Fibroblast of lung (primary cell): ENCODE data around the gene FIZ1. TPM values are rescaled to one million over a fixed set of nuclear protein-coding genes. Genes with fewer than 3 reads are reported as not detected.
"Not testable (repeated sequence)": the region's sequence is repeated elsewhere in the genome, so short reads cannot be mapped to it uniquely, and the experiment has no call there.

Source experiments
- DNase-seq, 2 donors: peaks; one replicate each; pipeline versions ENCODE4 v3.0.0 to v3.0.0-alpha.2; 2010; ENCODE audit warnings: low read depth in 2 of 2
- H2AFZ ChIP-seq: 2 replicates; pipeline ENCODE4 v1.5.1; 2012; ENCODE audit warnings: low read length, control low read depth, inconsistent platforms
- H3K27ac ChIP-seq: 2 replicates; pipeline ENCODE4 v1.5.1; 2011; ENCODE audit warnings: low read length, control low read depth; ENCODE audit not compliant: insufficient read depth
- H3K27me3 ChIP-seq: 2 replicates; pipeline ENCODE4 v1.5.1; 2011; ENCODE audit warnings: mild to moderate bottlenecking, low read length; ENCODE audit not compliant: control insufficient read depth, insufficient read depth
- H3K36me3 ChIP-seq: 2 replicates; pipeline ENCODE4 v1.5.1; 2011; ENCODE audit warnings: low read length; ENCODE audit not compliant: control insufficient read depth, insufficient read depth
- H3K4me1 ChIP-seq: 2 replicates; pipeline ENCODE4 v1.5.1; 2011; ENCODE audit warnings: low read length; ENCODE audit not compliant: control insufficient read depth, insufficient read depth; ENCODE audit errors: extremely low read depth
- H3K4me2 ChIP-seq: 2 replicates; pipeline ENCODE4 v1.5.1; 2011; ENCODE audit warnings: low read length, control low read depth; ENCODE audit not compliant: insufficient read depth; ENCODE audit errors: extremely low read depth
- H3K4me3 ChIP-seq, 4 experiments: fragments of 200-600 bp in 1 of 4; sonication (generic) in 1 of 4; replicated peaks in 1 of 4; 2 replicates each; pipeline ENCODE4 v1.5.1; 2011 to 2016; ENCODE audit warnings: low read length in 4 of 4, low read depth in 3 of 4, mild to moderate bottlenecking in 3 of 4, control low read depth in 2 of 4, inconsistent platforms in 1 of 4, mixed read lengths in 1 of 4; ENCODE audit not compliant: insufficient read depth in 1 of 4; ENCODE audit errors: control extremely low read depth in 1 of 4
- H3K79me2 ChIP-seq: 2 replicates; pipeline ENCODE4 v1.5.1; 2012; ENCODE audit warnings: mild to moderate bottlenecking, low read length, inconsistent platforms; ENCODE audit not compliant: control insufficient read depth, insufficient read depth
- H3K9ac ChIP-seq: 2 replicates; pipeline ENCODE4 v1.5.1; 2011; ENCODE audit warnings: mild to moderate bottlenecking, low read length, control low read depth; ENCODE audit not compliant: insufficient read depth
- H3K9me3 ChIP-seq: 2 replicates; pipeline ENCODE4 v1.5.1; 2012; ENCODE audit warnings: low read depth, low read length; ENCODE audit not compliant: control insufficient read depth, insufficient read depth
- H4K20me1 ChIP-seq: 2 replicates; pipeline ENCODE4 v1.5.1; 2011; ENCODE audit warnings: low read length; ENCODE audit not compliant: control insufficient read depth, insufficient read depth; ENCODE audit errors: extremely low read depth
- EZH2 ChIP-seq: IDR thresholded peaks from 2 replicates; pipeline ENCODE4 v1.5.1; 2012; ENCODE audit warnings: low read length, control low read depth, mild to moderate bottlenecking; ENCODE audit errors: missing control alignments
- polyA plus RNA-seq, 2 donors: library from polyadenylated mRNA; depleted of rRNA in 1 of 2; stranded (reverse) in 1 of 2; unstranded in 1 of 2; fragments of >200 nt; gene quantifications; 2 replicates each; pipeline ENCODE4 v1.2.1, GENCODE V29; 2011 to 2012; ENCODE audit warnings: missing spikeins in 1 of 2
- total RNA-seq: library from RNA; depleted of rRNA; stranded (reverse); fragments of >200 nt; gene quantifications from 2 replicates; pipeline ENCODE4 v1.2.1, GENCODE V29; 2014
- TF ChIP-seq, protein P1 (sequence below), 2 donors: IDR thresholded peaks in 1 of 2; conservative IDR thresholded peaks in 1 of 2; 1 replicate in 1 of 2; 2 replicates in 1 of 2; pipeline ENCODE4 v1.5.1; 2011 to 2012; ENCODE audit warnings: low read length in 2 of 2, control low read depth in 1 of 2, inconsistent platforms in 1 of 2, low read depth in 1 of 2, mild to moderate bottlenecking in 1 of 2

FIZ1 gene
- total and polyA plus RNA-seq, 2 donors (not counting 1 experiment from before 2014, with no cell fraction given), result 1.8 to 2.3 TPM

DNA sequence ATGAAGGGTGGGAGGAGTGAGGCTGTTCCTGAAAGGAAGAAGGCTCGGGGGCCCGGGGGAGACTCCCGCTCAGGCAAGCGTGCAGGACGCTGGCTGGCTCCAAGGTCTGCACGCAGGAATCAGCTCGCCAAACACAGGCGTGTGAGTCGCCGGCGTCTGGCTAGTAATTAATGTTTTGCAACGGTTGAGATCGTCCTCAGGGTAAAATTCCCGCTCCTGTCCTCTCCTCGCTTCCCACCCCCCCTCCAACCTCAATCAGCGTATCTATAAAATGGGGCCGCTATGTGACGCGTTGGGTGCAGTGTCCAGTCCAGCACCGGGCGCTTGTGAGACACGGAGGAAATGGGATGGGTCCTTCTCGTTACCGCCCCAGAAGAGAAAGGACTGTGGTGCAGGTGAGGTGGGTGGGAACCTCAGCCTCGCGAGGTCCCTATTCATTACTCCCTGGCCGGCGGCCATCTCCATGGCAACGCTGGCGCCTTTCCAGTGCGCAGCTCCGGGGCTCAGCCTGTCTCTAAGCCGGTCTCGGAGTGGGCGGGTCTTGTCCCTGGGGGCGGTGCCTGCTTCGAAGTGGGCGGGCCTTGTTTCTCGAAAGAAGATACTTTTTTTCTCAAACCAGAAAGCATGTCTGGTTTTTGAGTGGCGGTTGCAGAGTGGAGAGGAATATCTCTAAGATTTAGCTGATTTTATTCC lies 12.2 kb downstream of the FIZ1 start:
- Histone ChIP-seq H3K27me3 (no peaks in the 10 kb centered on the region), H3K79me2 (no peaks in the 10 kb centered on the region), H3K4me2 (peak overlapping the region; percentile 81), H3K4me1 (peaks cover 9% of the 10 kb centered on the region), H3K27ac (no peak overlapping the region), H3K9ac (no peak overlapping the region), H4K20me1 (no peaks in the 10 kb centered on the region), H3K4me3 (peak overlapping the region; percentile 31 to 51 (median 44)), H3K9me3 (no peaks in the 10 kb centered on the region), H2AFZ (peak overlapping the region; percentile 43), H3K36me3 (peaks cover under 1% of the 10 kb centered on the region)
- TF ChIP-seq, protein P1, sequence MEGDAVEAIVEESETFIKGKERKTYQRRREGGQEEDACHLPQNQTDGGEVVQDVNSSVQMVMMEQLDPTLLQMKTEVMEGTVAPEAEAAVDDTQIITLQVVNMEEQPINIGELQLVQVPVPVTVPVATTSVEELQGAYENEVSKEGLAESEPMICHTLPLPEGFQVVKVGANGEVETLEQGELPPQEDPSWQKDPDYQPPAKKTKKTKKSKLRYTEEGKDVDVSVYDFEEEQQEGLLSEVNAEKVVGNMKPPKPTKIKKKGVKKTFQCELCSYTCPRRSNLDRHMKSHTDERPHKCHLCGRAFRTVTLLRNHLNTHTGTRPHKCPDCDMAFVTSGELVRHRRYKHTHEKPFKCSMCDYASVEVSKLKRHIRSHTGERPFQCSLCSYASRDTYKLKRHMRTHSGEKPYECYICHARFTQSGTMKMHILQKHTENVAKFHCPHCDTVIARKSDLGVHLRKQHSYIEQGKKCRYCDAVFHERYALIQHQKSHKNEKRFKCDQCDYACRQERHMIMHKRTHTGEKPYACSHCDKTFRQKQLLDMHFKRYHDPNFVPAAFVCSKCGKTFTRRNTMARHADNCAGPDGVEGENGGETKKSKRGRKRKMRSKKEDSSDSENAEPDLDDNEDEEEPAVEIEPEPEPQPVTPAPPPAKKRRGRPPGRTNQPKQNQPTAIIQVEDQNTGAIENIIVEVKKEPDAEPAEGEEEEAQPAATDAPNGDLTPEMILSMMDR (conservative IDR thresholded peaks at IDR 0.05 in 1 of 2, IDR thresholded peaks at IDR 0.05 in 1 of 2; ENCODE audit: low read depth in 1 of 2, low read length in 2 of 2), result no peak
- TF ChIP-seq EZH2, result no peak
- DNase-seq, result peak; percentile 85 to 88

DNA sequence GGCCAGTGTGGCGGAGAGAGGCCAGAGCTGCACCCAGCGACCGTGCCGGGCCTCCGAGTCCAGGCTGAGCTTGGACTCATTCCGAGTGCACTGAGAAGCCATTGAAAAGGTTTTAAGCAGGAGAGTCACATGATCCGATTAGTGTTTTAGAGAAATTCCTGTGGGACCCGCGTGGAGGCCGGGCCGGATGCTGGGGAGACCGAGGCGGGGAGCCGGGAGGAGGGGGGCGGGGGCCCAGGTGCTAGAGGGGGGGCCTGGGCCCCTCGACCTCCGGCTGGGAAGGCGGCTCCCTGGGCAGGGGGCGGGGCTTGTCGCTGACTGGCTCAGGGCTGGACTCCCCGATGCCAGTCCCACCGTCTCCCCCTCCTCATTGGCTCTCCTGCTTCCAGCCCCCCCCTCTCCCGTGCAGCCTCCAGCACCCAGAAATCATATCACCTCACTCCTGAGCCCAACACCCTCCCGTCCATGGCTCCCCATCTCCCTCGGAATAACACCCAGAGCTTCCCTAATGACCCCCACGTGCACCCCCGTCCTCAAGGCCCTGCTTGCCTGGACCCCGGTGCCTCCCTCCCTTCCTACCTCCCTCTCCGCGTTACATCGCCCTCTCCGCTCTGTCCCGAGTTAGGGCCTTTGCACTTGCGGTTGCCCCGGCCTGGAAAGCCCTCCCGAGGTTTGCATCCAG lies 13.5 kb downstream of the FIZ1 start:
- no peaks in the 10 kb centered on the region for H3K36me3 ChIP-seq
- H3K9me3 ChIP-seq, result no peaks in the 10 kb centered on the region
- no peak for TF ChIP-seq EZH2
- TF ChIP-seq, protein P1 (conservative IDR thresholded peaks at IDR 0.05 in 1 of 2, IDR thresholded peaks at IDR 0.05 in 1 of 2; ENCODE audit: low read depth in 1 of 2, low read length in 2 of 2), result no peak
- H3K4me3 ChIP-seq, result peak overlapping the region in 2 of 4 experiments; percentile 39 to 42
- no peak overlapping the region for H3K9ac ChIP-seq
- H2AFZ ChIP-seq, result peak overlapping the region; percentile 63
- peaks cover 12% of the 10 kb centered on the region for H3K4me1 ChIP-seq
- no peak overlapping the region for H3K27ac ChIP-seq
- H3K4me2 ChIP-seq, result peak overlapping the region; percentile 69
- DNase-seq, result peak; percentile 50 to 82
- no peaks in the 10 kb centered on the region for H3K27me3 ChIP-seq
- H3K79me2 ChIP-seq, result no peaks in the 10 kb centered on the region
- H4K20me1 ChIP-seq, result no peaks in the 10 kb centered on the region

DNA sequence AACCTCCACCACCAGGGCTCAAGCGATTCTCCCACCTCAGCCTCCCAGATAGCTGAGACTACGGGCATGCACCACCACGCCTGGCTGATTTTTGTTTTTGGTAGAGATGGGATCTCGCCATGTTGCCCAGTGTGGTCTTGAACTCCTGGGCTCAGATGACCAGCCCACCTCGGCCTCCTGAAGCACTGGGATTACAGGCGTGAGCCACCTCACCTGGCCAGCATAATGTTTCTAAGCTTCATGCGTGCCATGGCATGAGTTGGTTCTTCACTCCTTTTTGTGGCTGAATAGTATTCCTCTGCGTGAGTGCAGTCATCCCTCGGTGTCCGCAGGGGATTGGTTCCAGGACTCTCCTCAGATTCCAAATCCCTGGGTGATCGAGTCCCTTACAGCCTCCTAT lies 14.4 kb downstream of the FIZ1 start:
- H3K4me3 ChIP-seq, result no peak overlapping the region
- no peak overlapping the region for H2AFZ ChIP-seq
- no peaks in the 10 kb centered on the region for H3K36me3 ChIP-seq

DNA sequence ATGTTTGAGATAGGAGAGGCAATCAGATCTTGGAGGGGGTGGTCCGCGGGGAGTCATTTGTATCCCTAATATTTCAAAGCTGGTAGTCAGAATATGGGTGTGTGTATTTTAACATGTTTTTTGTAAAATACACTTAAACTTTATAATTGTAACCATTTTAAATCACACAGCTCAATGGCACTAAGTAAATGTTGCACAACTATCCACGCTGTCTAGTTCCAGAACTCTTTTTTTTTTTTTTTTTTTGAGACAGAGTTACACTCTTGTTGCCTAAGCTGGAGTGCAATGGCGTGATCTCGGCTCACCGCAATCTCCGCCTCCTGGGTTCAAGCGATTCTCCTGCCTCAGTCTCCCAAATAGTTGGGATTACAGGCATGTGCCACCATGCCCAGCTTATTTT lies 15.4 kb downstream of the FIZ1 start:
- not testable (repeated sequence) for H3K27ac ChIP-seq, H3K9ac ChIP-seq, H3K4me2 ChIP-seq, H2AFZ ChIP-seq, H3K36me3 ChIP-seq, H3K9me3 ChIP-seq, H3K4me3 ChIP-seq, H4K20me1 ChIP-seq, H3K27me3 ChIP-seq, DNase-seq
- H3K79me2 ChIP-seq, result peaks cover 11% of the 10 kb centered on the region
- peaks cover 12% of the 10 kb centered on the region for H3K4me1 ChIP-seq

More for the DNA sequence above, 14.4 kb downstream of the FIZ1 start:
- no peaks in the 10 kb centered on the region for H3K9me3 ChIP-seq
- peaks cover 12% of the 10 kb centered on the region for H3K4me1 ChIP-seq
- H4K20me1 ChIP-seq, result no peaks in the 10 kb centered on the region
- TF ChIP-seq EZH2, result no peak
- TF ChIP-seq, protein P1 (conservative IDR thresholded peaks at IDR 0.05 in 1 of 2, IDR thresholded peaks at IDR 0.05 in 1 of 2; ENCODE audit: low read depth in 1 of 2, low read length in 2 of 2), result no peak
- no peak overlapping the region for H3K27ac ChIP-seq
- no peak for DNase-seq
- H3K4me2 ChIP-seq, result no peak overlapping the region
- no peak overlapping the region for H3K9ac ChIP-seq
- H3K27me3 ChIP-seq, result no peaks in the 10 kb centered on the region
- H3K79me2 ChIP-seq, result peaks cover 6% of the 10 kb centered on the region
